ENCODE results near the gene FCHSD2.

GRCh38 chr11:72953637-72954036, 188.5 kb downstream of the FCHSD2 start:
- no peak for TF ChIP-seq POLR2A (IDR thresholded peaks at IDR 0.05; ENCODE audit: low read depth, low read length)
- TF ChIP-seq EZH2 (IDR thresholded peaks at IDR 0.05; ENCODE audit: borderline replicate concordance, low read depth, low read length, severe bottlenecking): no peak
- TF ChIP-seq CTCF (IDR thresholded peaks at IDR 0.05; ENCODE audit: extremely low read depth in 1 of 2, insufficient read depth in 1 of 2, low read depth in 1 of 2, low read length in 2 of 2): no peak
- no peak for TF ChIP-seq MAX (IDR thresholded peaks at IDR 0.05; ENCODE audit: insufficient read depth, insufficient read length)
- no peak for TF ChIP-seq JUN (IDR thresholded peaks at IDR 0.05; ENCODE audit: borderline replicate concordance, insufficient read depth, insufficient read length, low read depth)
- TF ChIP-seq POLR2AphosphoS5 (IDR thresholded peaks at IDR 0.05; ENCODE audit: insufficient read depth, low read depth, low read length): no peak
- no peak for TF ChIP-seq MYC (IDR thresholded peaks at IDR 0.05; ENCODE audit: low read depth, low read length)
- TF ChIP-seq FOS (IDR thresholded peaks at IDR 0.05; ENCODE audit: borderline replicate concordance, insufficient read depth, low read length): no peak
- no peak for TF ChIP-seq GATA2 (IDR thresholded peaks at IDR 0.05; ENCODE audit: insufficient read depth, insufficient read length, low read depth, low read length)

All from endothelial cell of umbilical vein (primary cell).